ENCODE data around the gene CHID1. TPM values are rescaled to one million over a fixed set of nuclear protein-coding genes. Genes with fewer than 3 reads are reported as not detected.

The CHID1 gene
- total and polyA plus RNA-seq, 8 donors: 81.4 to 95.7 (median 93.5) TPM

- no peaks in the 10 kb centered on the region for H3K27me3 ChIP-seq
- no peaks in the 10 kb centered on the region for H3K9me3 ChIP-seq
- H3K4me1 ChIP-seq: peaks cover 48 to 84% of the 10 kb centered on the region in 2 donors
- peaks cover 0 to under 1% of the 10 kb centered on the region in 2 donors for H3K36me3 ChIP-seq
- ATAC-seq: no peak
- peak overlapping the region; percentile 60 to 82 for H3K27ac ChIP-seq
- intact Hi-C loops (cut with DNase I): no loop called here
- no peak for DNase-seq
- no peak overlapping the region for H3K4me3 ChIP-seq
- no peak for TF ChIP-seq CTCF (IDR thresholded peaks at IDR 0.05)
These were observed 23.9 kb upstream of the CHID1 start for GRCh38 chr11:934527-934926.

GRCh38 chr11:933936-934335 lies 23.3 kb upstream of the CHID1 start:
- Histone ChIP-seq H3K4me1 (peaks cover 51 to 90% of the 10 kb centered on the region in 2 donors), H3K27ac (peak overlapping the region; percentile 60 to 82), H3K27me3 (no peaks in the 10 kb centered on the region), H3K9me3 (no peaks in the 10 kb centered on the region), H3K36me3 (peaks cover 0 to 7% of the 10 kb centered on the region in 2 donors), H3K4me3 (no peak overlapping the region)
- intact Hi-C loops (cut with DNase I): no loop called here
- ATAC-seq: no peak
- DNase-seq: no peak
- TF ChIP-seq CTCF (IDR thresholded peaks at IDR 0.05): no peak

- ATAC-seq (peak; percentile 17), DNase-seq (no peak)
- no peaks in the 10 kb centered on the region for H3K9me3 ChIP-seq
- intact Hi-C loops (cut with DNase I): no loop called here
- no peak for TF ChIP-seq CTCF (IDR thresholded peaks at IDR 0.05)
- H3K27ac ChIP-seq: peak overlapping the region; percentile 60 to 82
- H3K27me3 ChIP-seq: no peaks in the 10 kb centered on the region
- no peak overlapping the region for H3K4me3 ChIP-seq
- H3K4me1 ChIP-seq: peaks cover 58 to 90% of the 10 kb centered on the region in 2 donors
- H3K36me3 ChIP-seq: peaks cover 0 to 11% of the 10 kb centered on the region in 2 donors
These were observed 22.7 kb upstream of the CHID1 start for GRCh38 chr11:933142-933851.

GRCh38 chr11:932435-932834 lies 21.8 kb upstream of the CHID1 start:
- Histone ChIP-seq H3K4me3 (no peak overlapping the region), H3K27me3 (no peaks in the 10 kb centered on the region), H3K4me1 (peaks cover 64 to 88% of the 10 kb centered on the region in 2 donors), H3K36me3 (peaks cover 0 to 12% of the 10 kb centered on the region in 2 donors), H3K9me3 (no peaks in the 10 kb centered on the region), H3K27ac (peak overlapping the region; percentile 60 to 82)
- DNase-seq: no peak
- no peak for TF ChIP-seq CTCF (IDR thresholded peaks at IDR 0.05)
- intact Hi-C loops (cut with DNase I): no loop called here
- peak; percentile 37 for ATAC-seq

GRCh38 chr11:931385-931784 lies 20.8 kb upstream of the CHID1 start:
- H3K27me3 ChIP-seq: no peaks in the 10 kb centered on the region
- no peaks in the 10 kb centered on the region for H3K9me3 ChIP-seq
- H3K27ac ChIP-seq: peak overlapping the region in 1 of 2 donors; percentile 82
- no peak for TF ChIP-seq CTCF (IDR thresholded peaks at IDR 0.05)
- intact Hi-C loops (cut with DNase I): no loop called here
- ATAC-seq (no peak), DNase-seq (no peak)
- peaks cover 0 to 17% of the 10 kb centered on the region in 2 donors for H3K36me3 ChIP-seq
- peaks cover 61 to 88% of the 10 kb centered on the region in 2 donors for H3K4me1 ChIP-seq
- no peak overlapping the region for H3K4me3 ChIP-seq
